ENCODE data around the gene ZSWIM3. TPM values are rescaled to one million over a fixed set of nuclear protein-coding genes. Genes with fewer than 3 reads are reported as not detected.

Gene ZSWIM3
- total RNA-seq, 2 experiments from 2014 or later, result 3.5 to 3.6 TPM

DNA sequence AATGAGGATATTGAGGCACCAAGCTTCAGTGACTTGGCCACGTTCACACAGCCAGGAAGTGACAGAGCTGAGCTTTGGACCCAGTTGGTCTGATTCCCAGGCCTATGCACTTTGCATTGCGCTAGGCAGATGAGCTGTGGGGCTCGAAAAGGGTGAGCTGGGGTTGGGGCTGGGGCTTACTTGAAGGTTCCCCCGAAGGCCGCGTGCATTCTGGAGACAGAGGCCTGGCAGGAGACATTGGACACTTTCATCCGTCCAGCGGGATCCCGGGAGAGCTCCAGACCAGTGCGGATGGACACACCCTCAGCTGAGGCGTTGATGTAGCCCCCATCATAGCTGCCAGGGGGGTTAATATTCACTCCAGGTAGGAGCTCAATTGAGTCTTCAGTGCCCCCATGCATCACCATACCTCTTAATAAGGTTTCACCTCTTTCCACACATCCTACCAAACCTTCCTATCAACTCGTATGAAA is 52.0 kb downstream of the ZSWIM3 start:
- TF ChIP-seq, protein P1, sequence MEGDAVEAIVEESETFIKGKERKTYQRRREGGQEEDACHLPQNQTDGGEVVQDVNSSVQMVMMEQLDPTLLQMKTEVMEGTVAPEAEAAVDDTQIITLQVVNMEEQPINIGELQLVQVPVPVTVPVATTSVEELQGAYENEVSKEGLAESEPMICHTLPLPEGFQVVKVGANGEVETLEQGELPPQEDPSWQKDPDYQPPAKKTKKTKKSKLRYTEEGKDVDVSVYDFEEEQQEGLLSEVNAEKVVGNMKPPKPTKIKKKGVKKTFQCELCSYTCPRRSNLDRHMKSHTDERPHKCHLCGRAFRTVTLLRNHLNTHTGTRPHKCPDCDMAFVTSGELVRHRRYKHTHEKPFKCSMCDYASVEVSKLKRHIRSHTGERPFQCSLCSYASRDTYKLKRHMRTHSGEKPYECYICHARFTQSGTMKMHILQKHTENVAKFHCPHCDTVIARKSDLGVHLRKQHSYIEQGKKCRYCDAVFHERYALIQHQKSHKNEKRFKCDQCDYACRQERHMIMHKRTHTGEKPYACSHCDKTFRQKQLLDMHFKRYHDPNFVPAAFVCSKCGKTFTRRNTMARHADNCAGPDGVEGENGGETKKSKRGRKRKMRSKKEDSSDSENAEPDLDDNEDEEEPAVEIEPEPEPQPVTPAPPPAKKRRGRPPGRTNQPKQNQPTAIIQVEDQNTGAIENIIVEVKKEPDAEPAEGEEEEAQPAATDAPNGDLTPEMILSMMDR (IDR thresholded peaks at IDR 0.05), result no peak
- Mint-ChIP-seq H3K4me1 (ENCODE audit: low read depth) (peaks cover 17% of the 10 kb centered on the region), H3K36me3 (ENCODE audit: low read depth) (no peaks in the 10 kb centered on the region), H3K27me3 (peaks cover 5% of the 10 kb centered on the region), H3K9me3 (no peaks in the 10 kb centered on the region), H3K4me3 (no peak overlapping the region), H3K27ac (no peak overlapping the region)
- POLR2A ChIA-PET, result interaction anchor here (0.5 to 4.4 kb wide), 8 partner anchors 9 to 827 kb away, joined by 3 to 35 read pairs (median 6); partner anchors contain the start of genes CTSA, NEURL2, PCIF1 and UBE2C
- CTCF ChIA-PET, result interaction anchor here (0.7 to 1.9 kb wide), 2 partner anchors 24 to 60 kb away, joined by 3 to 7 read pairs; no protein-coding TSS in a partner anchor
- intact Hi-C loops (cut with micrococcal nuclease), result no loop called here
- ATAC-seq (no peak), DNase-seq (no peak)

- peaks cover 17% of the 10 kb centered on the region for H3K4me1 Mint-ChIP-seq (ENCODE audit: low read depth)
- H3K27me3 Mint-ChIP-seq, result peaks cover 8% of the 10 kb centered on the region
- CTCF ChIA-PET, result interaction anchor here (1.9 kb wide), 1 partner anchor 60 kb away, joined by 7 read pairs; no protein-coding TSS in a partner anchor
- POLR2A ChIA-PET, result interaction anchor here (1.0 to 4.4 kb wide), 11 partner anchors 10 to 97 kb away, joined by 3 to 35 read pairs (median 6); partner anchors contain the start of genes CTSA, NEURL2, PCIF1 and UBE2C
- ATAC-seq, result no peak
- TF ChIP-seq, protein P1 (IDR thresholded peaks at IDR 0.05), result no peak
- H3K9me3 Mint-ChIP-seq, result no peaks in the 10 kb centered on the region
- H3K36me3 Mint-ChIP-seq (ENCODE audit: low read depth), result no peaks in the 10 kb centered on the region
- DNase-seq, result no peak
- peak overlapping the region; percentile 86 for H3K4me3 Mint-ChIP-seq
- intact Hi-C loops (cut with micrococcal nuclease), result no loop called here
- peak overlapping the region; percentile 76 for H3K27ac Mint-ChIP-seq
Observed at GRCh38 chr20:45909817-45910669, 52.6 kb downstream of the ZSWIM3 start.

DNA sequence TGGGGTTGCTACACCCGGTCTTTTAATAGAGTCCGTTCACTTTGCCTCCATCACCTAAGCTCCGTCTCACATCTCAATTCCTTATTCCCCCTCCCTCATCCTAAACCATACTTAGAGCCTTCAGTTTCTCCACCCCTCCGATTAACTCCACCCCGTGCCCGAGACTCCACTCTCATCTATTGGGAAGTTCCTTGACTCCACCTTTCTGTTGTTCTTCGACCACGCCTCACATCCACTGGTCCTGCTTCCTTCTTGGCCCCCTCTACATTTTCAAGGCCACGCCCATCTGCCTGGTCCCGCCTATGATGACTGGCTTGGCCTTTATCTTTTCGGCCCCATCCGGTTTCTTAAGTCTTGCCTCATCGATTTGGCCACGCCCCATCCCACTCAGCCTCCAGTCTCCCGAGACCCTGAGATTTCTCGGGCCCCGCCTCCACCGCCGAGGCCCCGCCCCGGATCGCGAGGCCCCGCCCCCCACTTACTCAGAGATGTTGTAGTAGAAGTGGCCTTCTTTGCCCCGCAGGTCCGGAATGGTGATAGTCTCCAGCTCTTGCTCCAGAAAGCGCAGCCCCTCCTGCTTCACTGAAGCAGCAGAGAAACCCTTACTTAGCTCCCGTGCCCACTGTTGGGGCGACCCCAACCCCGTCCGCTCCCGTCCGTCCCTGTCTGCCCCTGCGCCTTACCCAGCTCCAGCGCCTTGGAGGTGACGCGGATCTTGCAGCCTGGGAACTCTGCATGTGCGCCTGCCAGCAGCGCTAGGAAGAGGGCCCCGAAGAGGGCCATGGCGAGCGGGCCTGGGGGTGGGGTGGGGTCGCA is 53.5 kb downstream of the ZSWIM3 start:
- Mint-ChIP-seq H3K36me3 (ENCODE audit: low read depth) (no peaks in the 10 kb centered on the region), H3K27me3 (peaks cover 8% of the 10 kb centered on the region), H3K9me3 (no peaks in the 10 kb centered on the region), H3K27ac (peak overlapping the region; percentile 79), H3K4me1 (ENCODE audit: low read depth) (peaks cover 17% of the 10 kb centered on the region), H3K4me3 (peak overlapping the region; percentile 86)
- POLR2A ChIA-PET, result interaction anchor here (0.7 to 4.4 kb wide), 12 partner anchors 9 to 98 kb away, joined by 3 to 35 read pairs (median 4); partner anchors contain the start of genes CTSA, NEURL2, PCIF1 and UBE2C
- peak; percentile 96 for ATAC-seq
- CTCF ChIA-PET, result interaction anchor here (0.7 to 1.9 kb wide), 2 partner anchors 52 to 59 kb away, joined by 3 to 7 read pairs; no protein-coding TSS in a partner anchor
- TF ChIP-seq, protein P1 (IDR thresholded peaks at IDR 0.05), result no peak
- intact Hi-C loops (cut with micrococcal nuclease), result no loop called here
- DNase-seq, result peak; percentile 100

GRCh38 chr20:45911486-45912343 is 54.3 kb downstream of the ZSWIM3 start, which contains the start of gene PLTP:
TSS of gene PLTP (minus strand) at chr20:45912155. CDS start at chr20:45911452, 703 bp downstream.
- peaks cover 17% of the 10 kb centered on the region for H3K4me1 Mint-ChIP-seq (ENCODE audit: low read depth)
- H3K36me3 Mint-ChIP-seq (ENCODE audit: low read depth), result no peaks in the 10 kb centered on the region
- peak within 1 kb of the TSS; percentile 79 for H3K27ac Mint-ChIP-seq
- H3K9me3 Mint-ChIP-seq, result no peaks in the 10 kb centered on the region
- intact Hi-C loops (cut with micrococcal nuclease), result no loop called here
- peaks cover 8% of the 10 kb centered on the region for H3K27me3 Mint-ChIP-seq
- ChIA-PET CTCF (interaction anchor here (0.7 kb wide), 1 partner anchor 53 kb away, joined by 3 read pairs; no protein-coding TSS in a partner anchor), POLR2A (interaction anchor here (0.7 to 4.4 kb wide), 7 partner anchors 10 to 99 kb away, joined by 3 to 35 read pairs (median 4); partner anchors contain the start of genes PCIF1, UBE2C and ZSWIM1)
- TF ChIP-seq, protein P1 (IDR thresholded peaks at IDR 0.05), result no peak
- no peak for ATAC-seq
- peak within 1 kb of the TSS; percentile 86 for H3K4me3 Mint-ChIP-seq
- peak; percentile 60 for DNase-seq

Data from activated CD8-positive, alpha-beta T cell treated with anti-CD3 and anti-CD28 coated beads for 36 hours (primary cell).